H1 (cell line): ENCODE results near the gene GPR143. TPM values are rescaled to one million over a fixed set of nuclear protein-coding genes. Genes with fewer than 3 reads are reported as not detected.

Source experiments
- CTCF ChIA-PET: fragments of 300-600 bp; sonication (Branson Sonifier 250); formaldehyde crosslinking; loops from one replicate; lab custom pipeline; 2021; ENCODE audit not compliant: partially characterized antibody; lab: Charles Lee
- POLR2A ChIA-PET: fragments of 300-600 bp; sonication (Branson Sonifier 250); formaldehyde crosslinking; loops from one replicate; lab custom pipeline; 2021; ENCODE audit warnings: inconsistent platforms; ENCODE audit not compliant: partially characterized antibody; lab: Charles Lee
- DNase-seq, 2 experiments: peaks; one replicate each; pipeline versions ENCODE4 v3.0.0 to v3.0.0-alpha.2; 2010 to 2022; ENCODE audit warnings: low spot score in 2 of 2, low read depth in 1 of 2, mixed read lengths in 1 of 2
- FAIRE-seq: peaks from 2 replicates; lab custom pipeline; 2011; peaks lifted over from hg19 to GRCh38; lab: Jason Lieb, UNC
- H2AFZ ChIP-seq: 2 replicates; pipeline ENCODE4 v1.8.1; 2012; ENCODE audit warnings: low read length, inconsistent platforms
- H2AK5ac ChIP-seq: 2 replicates; pipeline ENCODE4 v1.6.1; 2013; ENCODE audit warnings: low read depth, low read length
- H2BK120ac ChIP-seq: replicated peaks from 2 replicates; pipeline ENCODE3; 2013; ENCODE audit warnings: low read depth, low read length, inconsistent platforms
- H2BK12ac ChIP-seq: 2 replicates; pipeline ENCODE4 v1.6.1; 2013; ENCODE audit warnings: low read depth, low read length
- H2BK15ac ChIP-seq: 2 replicates; pipeline ENCODE4 v1.6.1; 2013; ENCODE audit warnings: low read length
- H2BK20ac ChIP-seq: 2 replicates; pipeline ENCODE4 v1.6.1; 2013; ENCODE audit warnings: low read length
- H2BK5ac ChIP-seq: 2 replicates; pipeline ENCODE4 v1.6.1; 2013; ENCODE audit warnings: low read depth, low read length
- H3K14ac ChIP-seq: 2 replicates; pipeline ENCODE4 v1.6.1; 2013; ENCODE audit warnings: inconsistent platforms; ENCODE audit not compliant: insufficient read length
- H3K18ac ChIP-seq: 2 replicates; pipeline ENCODE4 v1.6.1; 2013; ENCODE audit warnings: low read length; ENCODE audit errors: extremely low read depth
- H3K23ac ChIP-seq: 2 replicates; pipeline ENCODE4 v1.6.1; 2013; ENCODE audit warnings: inconsistent platforms; ENCODE audit not compliant: insufficient read length
- H3K23me2 ChIP-seq: 2 replicates; pipeline ENCODE4 v1.6.1; 2013; ENCODE audit warnings: low read depth, low read length
- H3K27ac ChIP-seq: 2 replicates; pipeline ENCODE4 v1.6.1; 2011; ENCODE audit warnings: low read depth, low read length, inconsistent platforms
- H3K27me3 ChIP-seq, 4 experiments: replicated peaks in 1 of 4; 1 replicate in 1 of 4; 2 replicates in 3 of 4; pipeline versions ENCODE4 v1.6.1 to v1.8.1; 2011 to 2013; ENCODE audit warnings: low read length in 3 of 4, mild to moderate bottlenecking in 3 of 4, inconsistent platforms in 2 of 4, mixed read lengths in 2 of 4, moderate library complexity in 1 of 4; ENCODE audit not compliant: control insufficient read depth in 3 of 4, insufficient read depth in 3 of 4; ENCODE audit errors: extremely low read depth in 1 of 4
- H3K36me3 ChIP-seq, 4 experiments: 2 replicates each; pipeline versions ENCODE4 v1.6.1 to v1.8.1; 2011 to 2013; ENCODE audit warnings: mild to moderate bottlenecking in 4 of 4, low read length in 3 of 4, moderate library complexity in 2 of 4, control low read depth in 1 of 4, inconsistent platforms in 1 of 4; ENCODE audit not compliant: insufficient read depth in 4 of 4, control insufficient read depth in 2 of 4
- H3K4ac ChIP-seq: replicated peaks from 2 replicates; pipeline ENCODE3; 2013; ENCODE audit warnings: low read length, low read depth, mixed read lengths, inconsistent platforms; ENCODE audit not compliant: insufficient read length
- H3K4me1 ChIP-seq, 4 experiments: replicated peaks in 1 of 4; 1 replicate in 1 of 4; 2 replicates in 3 of 4; pipeline versions ENCODE4 v1.6.1 to v1.8.1; 2011 to 2013; ENCODE audit warnings: low read length in 3 of 4, inconsistent platforms in 2 of 4, mixed read lengths in 1 of 4; ENCODE audit not compliant: insufficient read depth in 4 of 4, control insufficient read depth in 3 of 4
- H3K4me2 ChIP-seq, 2 experiments: 2 replicates each; pipeline versions ENCODE4 v1.6.1 to v1.8.1; 2011 to 2013; ENCODE audit warnings: low read depth in 2 of 2, low read length in 2 of 2, control low read depth in 1 of 2, inconsistent platforms in 1 of 2, mild to moderate bottlenecking in 1 of 2; ENCODE audit not compliant: insufficient read depth in 1 of 2
- H3K4me3 ChIP-seq, 4 experiments: fragments of 200-600, 300-600 bp in 1 of 4; sonication (generic), shearing (Covaris generic), sonication (Bioruptor Twin) in 1 of 4; 2 replicates each; pipeline versions ENCODE4 v1.5.1 to v1.8.1; 2011 to 2016; ENCODE audit warnings: low read length in 4 of 4, low read depth in 3 of 4, control low read depth in 2 of 4, inconsistent platforms in 2 of 4, mild to moderate bottlenecking in 2 of 4, mixed read lengths in 1 of 4, moderate library complexity in 1 of 4; ENCODE audit not compliant: insufficient read depth in 2 of 4; ENCODE audit errors: extremely low read depth in 1 of 4
- H3K56ac ChIP-seq: replicated peaks from 2 replicates; pipeline ENCODE3; 2013; ENCODE audit warnings: low read depth, mild to moderate bottlenecking, mixed read lengths, low read length, inconsistent platforms; ENCODE audit not compliant: insufficient read length
- H3K79me1 ChIP-seq: 2 replicates; pipeline ENCODE4 v1.6.1; 2013; ENCODE audit warnings: low read depth, low read length, control low read depth
- H3K79me2 ChIP-seq, 2 experiments: 2 replicates each; pipeline versions ENCODE4 v1.6.1 to v1.8.1; 2012 to 2013; ENCODE audit warnings: low read length in 2 of 2, mild to moderate bottlenecking in 2 of 2, inconsistent platforms in 1 of 2; ENCODE audit not compliant: insufficient read depth in 2 of 2, control insufficient read depth in 1 of 2
- H3K9ac ChIP-seq, 4 experiments: replicated peaks in 1 of 4; 1 replicate in 1 of 4; 2 replicates in 3 of 4; pipeline versions ENCODE4 v1.6.1 to v1.8.1; 2011 to 2013; ENCODE audit warnings: low read depth in 3 of 4, low read length in 3 of 4, control low read depth in 2 of 4, mild to moderate bottlenecking in 2 of 4, moderate library complexity in 2 of 4, inconsistent platforms in 1 of 4; ENCODE audit errors: extremely low read depth in 1 of 4
- H3K9me3 ChIP-seq, 2 experiments: 2 replicates each; pipeline versions ENCODE4 v1.6.1 to v1.8.1; 2012 to 2013; ENCODE audit warnings: mild to moderate bottlenecking in 2 of 2, moderate library complexity in 2 of 2, control low read depth in 1 of 2, inconsistent platforms in 1 of 2, low read depth in 1 of 2, low read length in 1 of 2, mixed read lengths in 1 of 2; ENCODE audit not compliant: insufficient read depth in 2 of 2
- H4K20me1 ChIP-seq, 2 experiments: replicated peaks in 1 of 2; 2 replicates each; pipeline versions ENCODE3 to v1.8.1; 2011 to 2013; ENCODE audit warnings: inconsistent platforms in 2 of 2, low read length in 2 of 2, mild to moderate bottlenecking in 1 of 2; ENCODE audit not compliant: insufficient read depth in 2 of 2, control insufficient read depth in 1 of 2
- H4K5ac ChIP-seq: 2 replicates; pipeline ENCODE4 v1.6.1; 2013; ENCODE audit warnings: low read length, low read depth, mixed read lengths, inconsistent platforms; ENCODE audit not compliant: insufficient read length
- H4K8ac ChIP-seq: 2 replicates; pipeline ENCODE4 v1.8.0; 2013; ENCODE audit warnings: mild to moderate bottlenecking, moderate library complexity, low read length, inconsistent platforms; ENCODE audit not compliant: insufficient read depth; ENCODE audit errors: extremely low read depth
- H4K91ac ChIP-seq: replicated peaks from 2 replicates; pipeline ENCODE3; 2013; ENCODE audit warnings: low read length, mixed read lengths, inconsistent platforms; ENCODE audit not compliant: insufficient read length
- CTCF ChIP-seq, 3 experiments: IDR thresholded peaks; 1 replicate in 2 of 3; 2 replicates in 1 of 3; pipeline versions ENCODE4 v1.5.1 to v1.6.1; 2011; ENCODE audit warnings: low read length in 3 of 3, mild to moderate bottlenecking in 3 of 3, inconsistent platforms in 2 of 3, low read depth in 1 of 3, moderate library complexity in 1 of 3; ENCODE audit not compliant: insufficient read depth in 1 of 3; ENCODE audit errors: control extremely low read depth in 1 of 3
- EZH2 ChIP-seq: fragments of 200-600 bp; sonication (generic); IDR thresholded peaks from 2 replicates; pipeline ENCODE4 v1.7.1; 2012; ENCODE audit warnings: low read depth, mild to moderate bottlenecking, moderate library complexity, low read length, inconsistent platforms; ENCODE audit not compliant: severe bottlenecking
- KDM4A ChIP-seq: IDR thresholded peaks from one replicate; pipeline ENCODE4 v1.7.1; 2012; ENCODE audit warnings: low read depth, mild to moderate bottlenecking, moderate library complexity, low read length, inconsistent platforms; ENCODE audit not compliant: severe bottlenecking
- KDM5A ChIP-seq: fragments of 200-600 bp; IDR thresholded peaks from 2 replicates; pipeline ENCODE4 v1.7.1; 2012; ENCODE audit warnings: mild to moderate bottlenecking, low read length, inconsistent platforms, mixed read lengths
- MAFK ChIP-seq: IDR thresholded peaks from 2 replicates; pipeline ENCODE4 v1.6.1; 2012; ENCODE audit warnings: low read depth, mild to moderate bottlenecking, improper control_type of control experiment, low read length
- RAD21 ChIP-seq, 2 experiments: IDR thresholded peaks in 1 of 2; conservative IDR thresholded peaks in 1 of 2; 2 replicates each; pipeline ENCODE4 v1.6.1; 2011; ENCODE audit warnings: low read depth in 2 of 2, low read length in 2 of 2, improper control_type of control experiment in 1 of 2, inconsistent platforms in 1 of 2, mild to moderate bottlenecking in 1 of 2, moderate library complexity in 1 of 2
- RXRA ChIP-seq: IDR thresholded peaks from 2 replicates; pipeline ENCODE4 v1.6.1; 2011; ENCODE audit warnings: low read depth, mild to moderate bottlenecking, low read length, moderate library complexity; ENCODE audit not compliant: insufficient read depth
- SP1 ChIP-seq: IDR thresholded peaks from 2 replicates; pipeline ENCODE4 v1.6.1; 2011; ENCODE audit warnings: low read depth, low read length
- TAF1 ChIP-seq: IDR thresholded peaks from 2 replicates; pipeline ENCODE4 v1.6.1; 2011; ENCODE audit warnings: mild to moderate bottlenecking, low read depth, low read length
- TCF12 ChIP-seq: IDR thresholded peaks from 2 replicates; pipeline ENCODE4 v1.6.1; 2011; ENCODE audit warnings: low read depth, mild to moderate bottlenecking, low read length
- WGBS, 2 experiments: shearing (Covaris generic) in 1 of 2; methylation state at CpG; one replicate each; pipeline versions ENCODE4 v1.1.6 to v1.1.7; 2013 to 2015; ENCODE audit warnings: low lambda C conversion rate in 2 of 2, mixed read lengths in 2 of 2, inconsistent platforms in 1 of 2, low coverage in 1 of 2, missing lambda C conversion rate in 1 of 2; ENCODE audit not compliant: insufficient replicate concordance in 2 of 2, insufficient coverage in 1 of 2, insufficient read length in 1 of 2; ENCODE audit errors: extremely low coverage in 1 of 2, missing lambda C conversion rate in 1 of 2; 5-methylcytosine and 5-hydroxymethylcytosine counted together
- polyA plus RNA-seq, 7 experiments: library from polyadenylated mRNA; depleted of rRNA in 3 of 7; stranded (reverse) in 5 of 7; unstranded in 2 of 7; fragments of >200 nt in 5 of 7; fragments of 200-250 nt in 2 of 7; gene quantifications; 1 replicate in 5 of 7; 2 replicates in 1 of 7; 4 replicates in 1 of 7; pipeline versions ENCODE4 v1.2.1 to v1.2.3, GENCODE V29; 2011 to 2013; ENCODE audit warnings: missing spikeins in 2 of 7, mixed read lengths in 2 of 7
- total RNA-seq: library from RNA; stranded (reverse); fragmentation: NEBNext Ultra II Directional; extraction: Animal tissue kit (Norgen Biotek cat#: 25700); gene quantifications from 2 replicates; pipeline ENCODE4 v1.2.1, GENCODE V29; 2021

Gene GPR143
- total and polyA plus RNA-seq, 2 of the 8 experiments (the other 6 are each of a cell fraction or from before 2014, with no cell fraction given), result 18.5 to 30.7 TPM

GRCh38 chrX:9767375-9767774 is 1.7 kb upstream of the GPR143 start:
- no peak overlapping the region for H3K9ac ChIP-seq
- H4K91ac ChIP-seq, result no peak overlapping the region
- no peak overlapping the region for H2BK12ac ChIP-seq
- H4K20me1 ChIP-seq, result no peaks in the 10 kb centered on the region
- H4K5ac ChIP-seq, result no peak overlapping the region
- no peak for DNase-seq
- 0 out of 2 replicates have a peak, but pooled peaks cover under 1% of the 10 kb centered on the region for H3K23me2 ChIP-seq
- H2AFZ ChIP-seq, result no peak overlapping the region
- no peak overlapping the region for H3K18ac ChIP-seq
- no peak overlapping the region for H3K23ac ChIP-seq
- H2BK120ac ChIP-seq, result no peak overlapping the region
- no peak overlapping the region for H2AK5ac ChIP-seq
- no peak overlapping the region for H3K4ac ChIP-seq
- no peak overlapping the region for H3K4me2 ChIP-seq
- no peak overlapping the region for H3K4me3 ChIP-seq
- no peaks in the 10 kb centered on the region for H3K9me3 ChIP-seq
- H3K27ac ChIP-seq, result no peak overlapping the region
- H3K79me1 ChIP-seq, result no peaks in the 10 kb centered on the region
- no peak for FAIRE-seq
- no peak overlapping the region for H3K14ac ChIP-seq
- no peak overlapping the region for H4K8ac ChIP-seq
- ChIA-PET CTCF (interaction anchor here (0.8 kb wide), 1 partner anchor 75 kb away, joined by 3 read pairs; no protein-coding TSS in a partner anchor), POLR2A (interaction anchor here (1.2 to 1.5 kb wide), 2 partner anchors 8 to 17 kb away, joined by 3 read pairs; no protein-coding TSS in a partner anchor)
- H3K79me2 ChIP-seq, result peaks cover 0 to 9% of the 10 kb centered on the region in 2 experiments; a peak in 1 of 4 replicates
- H2BK20ac ChIP-seq, result no peak overlapping the region
- no peak overlapping the region for H2BK15ac ChIP-seq
- H3K4me1 ChIP-seq, result peaks cover 0 to 3% (median 0%) of the 10 kb centered on the region in 4 experiments; a peak in 1 of 7 replicates
- no peaks in the 10 kb centered on the region for H3K27me3 ChIP-seq
- 90% methylated on average over 3 of the region's 6 CpGs; no CpG with 5 or more reads in 1 of the 2 experiments for WGBS, 2 experiments
- no peaks in the 10 kb centered on the region for H3K36me3 ChIP-seq
- H2BK5ac ChIP-seq, result no peak overlapping the region
- H3K56ac ChIP-seq, result no peak overlapping the region
- TF ChIP-seq KDM4A, result no peak
- no peak for TF ChIP-seq CTCF (IDR thresholded peaks at IDR 0.05; ENCODE audit: control extremely low read depth in 1 of 3, insufficient read depth in 1 of 3, low read depth in 1 of 3, low read length in 3 of 3)
- no peak for TF ChIP-seq RAD21 (IDR thresholded peaks at IDR 0.05 in 1 of 2, conservative IDR thresholded peaks at IDR 0.05 in 1 of 2; ENCODE audit: low read depth in 2 of 2, low read length in 2 of 2)
- no peak for TF ChIP-seq TAF1
- TF ChIP-seq EZH2, result no peak
- no peak for TF ChIP-seq RXRA
- no peak for TF ChIP-seq MAFK
- TF ChIP-seq KDM5A, result no peak
- TF ChIP-seq SP1, result no peak
- no peak for TF ChIP-seq TCF12
